ENCODE data around the gene TENM4. TPM values are rescaled to one million over a fixed set of nuclear protein-coding genes. Genes with fewer than 3 reads are reported as not detected.
A peak's percentile ranks its signal among the peaks of the same experiment; 100 is the strongest.
"Not testable (repeated sequence)": the region's sequence is repeated elsewhere in the genome, so short reads cannot be mapped to it uniquely, and the experiment has no call there.

TENM4 gene
- total RNA-seq, 1 donor from 2014 or later = 43.2 TPM

DNA sequence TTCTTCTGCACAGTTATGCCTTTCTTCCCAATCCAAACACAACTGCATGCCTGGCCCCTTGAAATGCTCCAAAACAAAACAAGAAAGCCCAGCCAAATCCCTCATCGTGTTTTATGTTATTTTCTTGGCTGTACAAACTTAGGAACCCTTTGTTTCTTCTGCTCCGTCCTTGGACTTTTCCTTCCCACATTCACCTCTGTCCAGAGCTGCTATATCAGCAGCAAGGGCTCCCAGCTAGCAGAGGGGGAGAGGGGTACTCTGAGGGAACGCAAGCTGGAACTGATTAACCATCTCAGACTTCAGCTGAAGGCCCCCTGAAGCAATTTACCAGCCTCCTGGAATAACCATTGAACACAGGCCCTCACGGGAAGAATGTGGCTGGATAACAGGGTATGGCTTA, 214.7 kb downstream of the TENM4 start:
- peaks cover 28% of the 10 kb centered on the region for H3K4me1 Mint-ChIP-seq
- peaks cover 10% of the 10 kb centered on the region for H3K36me3 Mint-ChIP-seq (ENCODE audit: low read depth)
- TF ChIP-seq, protein P1, sequence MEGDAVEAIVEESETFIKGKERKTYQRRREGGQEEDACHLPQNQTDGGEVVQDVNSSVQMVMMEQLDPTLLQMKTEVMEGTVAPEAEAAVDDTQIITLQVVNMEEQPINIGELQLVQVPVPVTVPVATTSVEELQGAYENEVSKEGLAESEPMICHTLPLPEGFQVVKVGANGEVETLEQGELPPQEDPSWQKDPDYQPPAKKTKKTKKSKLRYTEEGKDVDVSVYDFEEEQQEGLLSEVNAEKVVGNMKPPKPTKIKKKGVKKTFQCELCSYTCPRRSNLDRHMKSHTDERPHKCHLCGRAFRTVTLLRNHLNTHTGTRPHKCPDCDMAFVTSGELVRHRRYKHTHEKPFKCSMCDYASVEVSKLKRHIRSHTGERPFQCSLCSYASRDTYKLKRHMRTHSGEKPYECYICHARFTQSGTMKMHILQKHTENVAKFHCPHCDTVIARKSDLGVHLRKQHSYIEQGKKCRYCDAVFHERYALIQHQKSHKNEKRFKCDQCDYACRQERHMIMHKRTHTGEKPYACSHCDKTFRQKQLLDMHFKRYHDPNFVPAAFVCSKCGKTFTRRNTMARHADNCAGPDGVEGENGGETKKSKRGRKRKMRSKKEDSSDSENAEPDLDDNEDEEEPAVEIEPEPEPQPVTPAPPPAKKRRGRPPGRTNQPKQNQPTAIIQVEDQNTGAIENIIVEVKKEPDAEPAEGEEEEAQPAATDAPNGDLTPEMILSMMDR (conservative IDR thresholded peaks at IDR 0.05) = no peak
- no peak overlapping the region for H3K4me3 Mint-ChIP-seq
- H3K9me3 Mint-ChIP-seq = peaks cover 4% of the 10 kb centered on the region
- H3K27me3 Mint-ChIP-seq (ENCODE audit: low read depth) = peaks cover 21% of the 10 kb centered on the region
- DNase-seq (ENCODE audit: low read depth, low spot score) = no peak
- no peak overlapping the region for H3K27ac Mint-ChIP-seq (ENCODE audit: unreplicated experiment)

DNA sequence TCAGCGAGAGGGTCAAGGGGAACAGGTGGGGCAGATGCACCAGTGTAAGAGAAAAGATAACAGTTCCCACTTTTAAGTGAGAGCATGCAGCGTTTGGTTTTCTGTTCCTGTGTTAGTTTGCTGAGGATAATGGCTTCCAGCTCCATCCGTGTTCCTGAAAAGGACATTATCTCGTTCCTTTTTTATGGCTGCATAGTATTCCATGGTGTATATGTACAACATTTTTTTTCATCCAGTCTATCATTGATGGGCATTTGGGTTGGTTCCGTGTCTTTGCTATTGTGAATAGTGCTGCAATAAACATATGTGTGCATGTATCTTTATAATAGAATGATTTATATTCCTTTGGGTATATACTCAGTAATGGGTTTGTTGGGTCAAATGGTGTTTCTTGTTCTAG, 218.7 kb downstream of the TENM4 start:
- H3K36me3 Mint-ChIP-seq (ENCODE audit: low read depth) = peaks cover 13% of the 10 kb centered on the region
- not testable (repeated sequence) for H3K27ac Mint-ChIP-seq (ENCODE audit: unreplicated experiment); H3K4me3 Mint-ChIP-seq; H3K4me1 Mint-ChIP-seq; H3K9me3 Mint-ChIP-seq; DNase-seq (ENCODE audit: low read depth, low spot score)
- peaks cover 12% of the 10 kb centered on the region for H3K27me3 Mint-ChIP-seq (ENCODE audit: low read depth)

DNA sequence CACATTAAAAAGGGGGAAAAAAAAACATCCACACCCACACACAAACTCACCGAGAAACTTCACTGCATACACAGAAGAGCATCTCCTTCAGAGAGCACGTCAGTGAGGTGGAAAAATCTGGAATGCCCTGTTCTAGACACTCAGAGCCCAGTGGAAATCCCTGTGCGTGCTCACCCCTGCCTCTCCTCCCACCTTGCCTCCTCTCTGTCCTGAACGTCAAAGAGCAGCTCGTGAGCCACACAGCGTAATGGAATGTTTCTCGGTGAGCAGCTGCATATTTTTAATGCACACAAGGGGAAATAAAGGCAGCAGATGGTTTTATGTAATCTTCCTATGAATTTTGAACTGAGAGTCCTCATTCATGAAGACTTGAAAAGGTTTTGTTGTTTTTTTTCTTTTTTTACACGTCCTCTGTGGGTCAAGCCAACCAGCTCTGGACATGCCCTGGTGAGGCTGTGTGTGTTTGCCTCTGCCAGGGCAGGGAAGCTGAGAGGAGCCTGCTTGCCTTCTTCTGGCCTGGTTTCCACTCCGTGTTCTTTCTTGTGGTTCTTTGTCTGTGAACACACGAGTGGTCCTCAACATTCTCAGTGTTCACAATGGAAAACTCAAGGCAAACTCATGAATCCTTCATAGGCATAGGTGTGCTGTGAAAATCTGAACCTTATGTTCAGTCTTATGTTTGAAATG, 219.2 kb downstream of the TENM4 start:
- Mint-ChIP-seq H3K27ac (ENCODE audit: unreplicated experiment) (no peak overlapping the region), H3K9me3 (peaks cover 4% of the 10 kb centered on the region), H3K4me1 (no peaks in the 10 kb centered on the region), H3K36me3 (ENCODE audit: low read depth) (peaks cover 13% of the 10 kb centered on the region), H3K27me3 (ENCODE audit: low read depth) (peaks cover 7% of the 10 kb centered on the region), H3K4me3 (no peak overlapping the region)
- TF ChIP-seq, protein P1 (conservative IDR thresholded peaks at IDR 0.05) = no peak
- DNase-seq (ENCODE audit: low read depth, low spot score) = no peak

DNA sequence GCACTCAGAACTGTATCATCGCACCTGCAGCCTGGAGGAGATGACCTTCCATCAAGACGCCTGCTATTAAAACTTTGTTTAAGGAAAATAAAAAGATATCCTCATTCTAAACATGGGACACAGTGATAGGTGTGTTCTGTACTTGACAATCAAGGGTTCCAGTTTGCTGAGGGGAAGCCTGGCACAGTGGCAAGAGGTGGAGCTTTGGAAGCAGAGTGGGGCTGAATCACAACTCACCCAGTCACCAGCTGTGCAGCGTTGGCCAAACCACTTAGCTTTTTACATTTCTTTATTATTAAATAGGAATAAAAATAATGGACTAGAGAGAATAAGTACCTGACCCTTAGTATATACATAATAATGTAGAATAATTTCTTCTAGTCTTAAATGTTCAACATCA, 220.7 kb downstream of the TENM4 start:
- Mint-ChIP-seq H3K36me3 (ENCODE audit: low read depth) (peaks cover 16% of the 10 kb centered on the region), H3K9me3 (peaks cover 4% of the 10 kb centered on the region), H3K27ac (ENCODE audit: unreplicated experiment) (no peak overlapping the region), H3K4me1 (no peaks in the 10 kb centered on the region), H3K4me3 (no peak overlapping the region), H3K27me3 (ENCODE audit: low read depth) (peaks cover 2% of the 10 kb centered on the region)
- TF ChIP-seq, protein P1 (conservative IDR thresholded peaks at IDR 0.05) = no peak
- no peak for DNase-seq (ENCODE audit: low read depth, low spot score)

DNA sequence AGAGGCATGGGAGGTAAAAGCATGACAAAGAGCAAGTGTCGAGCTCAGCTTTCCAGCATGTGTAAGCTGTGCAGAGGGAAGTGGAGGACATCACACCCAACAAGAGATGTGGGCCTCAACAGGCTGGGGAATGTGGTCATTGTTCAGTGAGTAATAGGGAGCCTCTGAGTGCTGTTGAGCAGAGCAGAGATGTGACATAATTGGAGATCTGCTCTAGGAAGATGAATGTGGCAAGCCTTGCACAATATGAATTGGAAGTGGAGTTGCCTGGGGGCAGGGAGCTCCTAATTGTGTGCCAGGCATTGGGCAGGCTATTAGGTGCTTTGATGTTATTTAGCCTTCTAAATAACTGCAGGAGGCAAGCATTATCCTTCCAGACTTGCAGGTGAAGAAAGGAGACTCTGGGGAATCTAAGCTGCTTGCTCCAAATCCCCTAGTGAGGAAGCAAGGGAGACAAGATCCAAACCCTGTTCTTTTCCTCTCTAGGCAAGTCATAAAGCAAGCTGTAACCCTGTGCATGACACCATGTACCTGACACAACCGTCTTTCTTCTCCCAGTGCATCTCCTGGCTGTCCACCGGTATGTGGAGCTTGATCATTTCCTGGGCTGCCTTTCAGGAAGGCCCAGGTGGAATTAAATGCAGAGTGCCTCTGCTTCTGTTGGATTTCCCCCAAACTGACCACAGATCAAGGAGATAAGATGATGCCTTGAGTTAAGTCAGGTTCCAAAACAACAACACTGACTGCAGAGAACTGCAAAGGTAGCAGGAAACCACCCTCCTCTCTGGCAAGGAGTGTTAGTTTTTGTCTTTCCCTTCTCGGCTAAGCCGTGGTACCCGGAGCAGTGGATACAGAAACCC, 221.4 kb downstream of the TENM4 start:
- no peak overlapping the region for H3K27ac Mint-ChIP-seq (ENCODE audit: unreplicated experiment)
- TF ChIP-seq, protein P1 (conservative IDR thresholded peaks at IDR 0.05) = no peak
- DNase-seq (ENCODE audit: low read depth, low spot score) = no peak
- H3K4me3 Mint-ChIP-seq = no peak overlapping the region
- H3K36me3 Mint-ChIP-seq (ENCODE audit: low read depth) = peaks cover 18% of the 10 kb centered on the region
- H3K9me3 Mint-ChIP-seq = peaks cover 4% of the 10 kb centered on the region
- no peaks in the 10 kb centered on the region for H3K4me1 Mint-ChIP-seq
- peaks cover 2% of the 10 kb centered on the region for H3K27me3 Mint-ChIP-seq (ENCODE audit: low read depth)

DNA sequence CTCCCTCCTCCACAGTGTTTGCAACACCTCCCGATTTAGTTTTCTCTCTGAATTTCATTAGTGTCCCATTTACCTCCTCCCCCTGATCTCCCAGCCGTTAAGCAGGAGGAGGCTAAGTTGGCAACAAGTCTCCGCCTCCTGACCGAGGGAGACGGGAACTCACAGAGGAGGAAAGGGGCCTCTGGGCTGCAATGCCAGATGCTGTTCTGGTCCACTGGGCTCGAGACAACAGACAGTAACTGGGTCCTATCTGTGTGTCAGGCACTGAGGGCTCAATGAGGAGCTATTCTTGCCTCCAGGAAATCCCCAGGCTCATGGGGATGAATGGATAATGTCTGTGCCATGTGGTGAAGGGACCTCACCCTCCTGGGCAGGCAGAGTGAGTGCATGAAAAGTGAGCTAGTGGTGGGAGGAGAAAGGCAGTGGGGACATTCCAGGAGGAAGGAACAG, 228.1 kb downstream of the TENM4 start:
- Mint-ChIP-seq H3K4me1 (peaks cover 9% of the 10 kb centered on the region), H3K36me3 (ENCODE audit: low read depth) (peaks cover 12% of the 10 kb centered on the region), H3K27ac (ENCODE audit: unreplicated experiment) (peak overlapping the region; percentile 32), H3K9me3 (no peaks in the 10 kb centered on the region), H3K27me3 (ENCODE audit: low read depth) (no peaks in the 10 kb centered on the region), H3K4me3 (no peak overlapping the region)
- TF ChIP-seq, protein P1 (conservative IDR thresholded peaks at IDR 0.05) = no peak
- DNase-seq (ENCODE audit: low read depth, low spot score) = no peak
